Measurements from ENCODE around the gene AARS2.

GRCh38 chr6:44272529-44272928 is 40.6 kb downstream of the AARS2 start:
- TF ChIP-seq POLR2A (IDR thresholded peaks at IDR 0.05; ENCODE audit: low read depth, low read length) = no peak
- TF ChIP-seq SPI1 (IDR thresholded peaks at IDR 0.05; ENCODE audit: low read depth, low read length) = no peak
- no peak for TF ChIP-seq TAF1 (IDR thresholded peaks at IDR 0.05; ENCODE audit: low read depth, low read length)
- no peak for TF ChIP-seq POLR2AphosphoS5 (IDR thresholded peaks at IDR 0.05; ENCODE audit: low read depth, low read length)

All from GM12891 (cell line).